Measurements from ENCODE around the gene GTPBP4.

Gene GTPBP4

DNA sequence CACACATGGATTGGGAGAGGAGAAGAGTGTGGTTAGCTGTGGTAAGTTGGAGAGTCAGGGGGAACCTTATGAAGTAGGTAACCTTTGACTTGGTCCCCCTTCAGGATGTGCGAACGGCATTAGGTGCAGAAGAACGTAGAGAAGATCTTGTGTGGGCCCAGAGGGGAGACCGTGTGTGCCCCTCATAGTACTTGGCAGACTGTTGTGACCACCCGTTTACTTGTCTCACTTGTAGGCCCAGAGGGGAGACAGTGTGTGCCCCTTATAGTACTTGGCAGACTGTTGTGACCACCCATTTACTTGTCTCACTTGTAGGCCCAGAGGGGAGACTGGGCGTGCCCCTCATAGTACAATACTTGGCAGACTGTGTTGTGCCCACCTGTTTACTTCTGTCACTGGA, 2.6 kb downstream of the GTPBP4 start:
- DNase-seq (ENCODE audit: low read depth), result no peak
- TF ChIP-seq MAX (IDR thresholded peaks at IDR 0.05; ENCODE audit: low read depth, low read length) (no peak), CTCF (IDR thresholded peaks at IDR 0.05; ENCODE audit: low read depth, low read length) (no peak), POLR2A (IDR thresholded peaks at IDR 0.05; ENCODE audit: extremely low read depth, insufficient read length) (no peak), MYC (IDR thresholded peaks at IDR 0.05; ENCODE audit: low read depth, low read length) (no peak)
- H3K4me3 ChIP-seq (ENCODE audit: low read depth, low read length), result peak overlapping the region; percentile 19

DNA sequence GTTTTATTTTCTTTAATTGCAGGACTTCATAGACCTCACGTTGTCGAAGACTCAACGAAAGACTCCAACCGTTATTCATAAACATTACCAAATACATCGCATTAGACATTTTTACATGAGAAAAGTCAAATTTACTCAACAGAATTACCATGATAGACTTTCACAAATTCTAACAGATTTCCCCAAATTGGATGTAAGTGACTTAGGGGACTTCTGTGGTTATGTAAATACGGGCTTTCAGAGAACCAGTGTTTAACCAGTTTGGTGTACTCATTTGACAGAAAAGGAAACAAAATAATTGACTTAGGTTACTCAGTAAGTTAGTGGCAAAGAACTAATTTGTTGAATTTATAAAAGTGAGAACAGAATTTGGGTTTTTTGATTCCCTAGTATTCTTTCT, 4.2 kb downstream of the GTPBP4 start:
- no peak for DNase-seq (ENCODE audit: low read depth)
- TF ChIP-seq MAX (IDR thresholded peaks at IDR 0.05; ENCODE audit: low read depth, low read length) (no peak), POLR2A (IDR thresholded peaks at IDR 0.05; ENCODE audit: extremely low read depth, insufficient read length) (no peak), CTCF (IDR thresholded peaks at IDR 0.05; ENCODE audit: low read depth, low read length) (no peak), MYC (IDR thresholded peaks at IDR 0.05; ENCODE audit: low read depth, low read length) (no peak)

GRCh38 chr10:992871-993270, 4.6 kb downstream of the GTPBP4 start:
- TF ChIP-seq POLR2A (IDR thresholded peaks at IDR 0.05; ENCODE audit: extremely low read depth, insufficient read length) (no peak), CTCF (IDR thresholded peaks at IDR 0.05; ENCODE audit: low read depth, low read length) (no peak), MYC (IDR thresholded peaks at IDR 0.05; ENCODE audit: low read depth, low read length) (no peak), MAX (IDR thresholded peaks at IDR 0.05; ENCODE audit: low read depth, low read length) (no peak)
- H3K4me3 ChIP-seq (ENCODE audit: low read depth, low read length), result no peak overlapping the region
- DNase-seq (ENCODE audit: low read depth), result no peak

More for the DNA sequence above, 4.2 kb downstream of the GTPBP4 start:
- H3K4me3 ChIP-seq (ENCODE audit: low read depth, low read length), result no peak overlapping the region

GRCh38 chr10:994836-995558, 6.8 kb downstream of the GTPBP4 start:
- H3K4me3 ChIP-seq (ENCODE audit: low read depth, low read length), result no peak overlapping the region
- DNase-seq (ENCODE audit: low read depth), result no peak
- TF ChIP-seq MAX (IDR thresholded peaks at IDR 0.05; ENCODE audit: low read depth, low read length) (no peak), CTCF (IDR thresholded peaks at IDR 0.05; ENCODE audit: low read depth, low read length) (no peak), MYC (IDR thresholded peaks at IDR 0.05; ENCODE audit: low read depth, low read length) (no peak), POLR2A (IDR thresholded peaks at IDR 0.05; ENCODE audit: extremely low read depth, insufficient read length) (no peak)

DNA sequence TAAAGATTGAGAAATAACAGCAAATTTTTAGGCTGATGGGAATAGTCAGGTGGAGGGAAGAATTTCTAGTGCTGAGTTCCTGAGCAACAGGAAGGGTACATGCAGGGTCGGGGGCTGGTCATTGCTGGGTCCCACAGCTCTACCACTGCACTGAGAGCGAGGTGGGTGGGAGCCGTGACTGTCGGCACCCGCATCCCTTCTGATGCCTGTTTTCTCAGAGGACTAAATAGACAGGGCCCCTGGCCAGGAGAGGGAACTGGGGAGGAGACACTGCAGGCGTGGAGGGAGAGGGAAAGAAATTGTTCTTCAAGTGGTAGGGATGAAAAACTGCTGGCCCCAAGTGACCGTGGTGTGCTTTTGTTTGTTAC, 7.3 kb downstream of the GTPBP4 start:
- TF ChIP-seq MYC (IDR thresholded peaks at IDR 0.05; ENCODE audit: low read depth, low read length) (no peak), POLR2A (IDR thresholded peaks at IDR 0.05; ENCODE audit: extremely low read depth, insufficient read length) (no peak)
- DNase-seq (ENCODE audit: low read depth), result no peak
- H3K4me3 ChIP-seq (ENCODE audit: low read depth, low read length), result no peak overlapping the region

DNA sequence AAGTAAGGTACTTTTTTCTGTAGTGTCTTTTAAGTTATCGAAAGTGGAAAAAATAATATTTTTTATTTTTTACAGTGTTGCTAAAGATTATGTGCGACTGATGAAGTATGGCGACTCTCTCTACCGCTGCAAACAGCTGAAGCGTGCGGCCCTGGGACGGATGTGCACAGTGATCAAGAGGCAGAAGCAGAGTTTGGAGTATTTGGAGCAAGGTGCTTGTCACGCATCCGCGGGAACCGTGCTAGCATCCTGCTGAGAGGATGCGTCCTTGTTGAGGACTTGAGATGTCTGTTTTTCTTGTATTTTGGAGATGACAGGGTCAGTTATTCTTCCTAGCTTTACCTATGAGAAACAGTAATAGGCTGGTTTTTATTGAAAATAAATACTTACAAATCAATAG, 7.8 kb downstream of the GTPBP4 start:
- H3K4me3 ChIP-seq (ENCODE audit: low read depth, low read length), result no peak overlapping the region
- TF ChIP-seq CTCF (IDR thresholded peaks at IDR 0.05; ENCODE audit: low read depth, low read length) (no peak), MYC (IDR thresholded peaks at IDR 0.05; ENCODE audit: low read depth, low read length) (no peak), MAX (IDR thresholded peaks at IDR 0.05; ENCODE audit: low read depth, low read length) (no peak), POLR2A (IDR thresholded peaks at IDR 0.05; ENCODE audit: extremely low read depth, insufficient read length) (no peak)
- DNase-seq (ENCODE audit: low read depth), result no peak
